ENCODE measurements around the gene KLF4.

GRCh38 chr9:107462691-107463090, 26.9 kb downstream of the KLF4 start:
- TF ChIP-seq TEAD4 (IDR thresholded peaks at IDR 0.05), result no peak
- no peak for TF ChIP-seq REST (IDR thresholded peaks at IDR 0.05; ENCODE audit: low read depth)
- TF ChIP-seq, protein P1, sequence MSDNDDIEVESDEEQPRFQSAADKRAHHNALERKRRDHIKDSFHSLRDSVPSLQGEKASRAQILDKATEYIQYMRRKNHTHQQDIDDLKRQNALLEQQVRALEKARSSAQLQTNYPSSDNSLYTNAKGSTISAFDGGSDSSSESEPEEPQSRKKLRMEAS (IDR thresholded peaks at IDR 0.05), result no peak
- TF ChIP-seq YY1 (IDR thresholded peaks at IDR 0.05; ENCODE audit: low read depth), result no peak
- no peak for TF ChIP-seq USF1 (IDR thresholded peaks at IDR 0.05)
- TF ChIP-seq FOXM1 (IDR thresholded peaks at IDR 0.05; ENCODE audit: borderline replicate concordance, low read depth), result no peak
- TF ChIP-seq TAF1 (IDR thresholded peaks at IDR 0.05; ENCODE audit: low read depth), result no peak
- no peak for TF ChIP-seq EP300 (IDR thresholded peaks at IDR 0.05; ENCODE audit: borderline replicate concordance)
- no peak for TF ChIP-seq CEBPB (IDR thresholded peaks at IDR 0.05)
- TF ChIP-seq CREB1 (IDR thresholded peaks at IDR 0.05; ENCODE audit: low read depth), result no peak
